Spleen (tissue), 7 donors: ENCODE measurements around the gene SACM1L.

Source experiments
- POLR2A ChIP-seq, 3 donors: fragments of 450-650 bp; IDR thresholded peaks; one replicate each; pipeline ENCODE4 v1.5.1; 2017; ENCODE audit warnings: antibody characterized with exemption in 3 of 3, mild to moderate bottlenecking in 1 of 3
- POLR2AphosphoS5 ChIP-seq, 3 donors: sonication (generic); formaldehyde crosslinking; IDR thresholded peaks; one replicate each; pipeline ENCODE4 v1.5.1; 2017; ENCODE audit warnings: antibody characterized with exemption in 3 of 3
- TF ChIP-seq, protein P1 (sequence below), 11 experiments: fragments of 200-600 bp in 7 of 11; fragments of 450-650 bp in 4 of 11; sonication (generic) in 4 of 11; IDR thresholded peaks in 8 of 11; conservative IDR thresholded peaks in 3 of 11; 1 replicate in 7 of 11; 2 replicates in 4 of 11; pipeline versions ENCODE4 v1.4.0 to v1.8.0; 2016 to 2021; ENCODE audit warnings: antibody characterized with exemption in 11 of 11, inconsistent platforms in 4 of 11, mild to moderate bottlenecking in 1 of 11
- donor health status: DM: no; HTN: no; CAD: no; lungs with moderate emphysema.
- donor health status: DM: no; HTN: no; CAD: no.
- donor health status: DM: no; HTN: no; CAD: no.

DNA sequence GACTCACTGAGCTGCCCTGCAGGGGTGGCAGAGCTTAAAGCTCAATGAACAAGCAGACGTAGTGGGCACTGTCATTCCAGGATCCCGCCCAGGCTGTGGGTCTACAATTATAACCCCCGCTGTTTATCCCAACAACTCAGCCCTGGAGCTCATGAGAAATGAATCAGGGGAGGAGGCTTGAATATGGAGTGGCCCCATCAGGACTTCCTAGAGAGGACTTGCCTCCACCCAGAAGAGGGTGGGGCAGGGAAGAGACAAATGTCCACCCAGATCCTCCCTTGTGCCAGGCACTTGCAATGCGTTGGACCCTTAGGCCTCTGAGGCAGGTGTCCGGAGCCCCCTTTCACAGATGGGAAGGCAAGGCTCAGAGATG is 74.1 kb downstream of the SACM1L start:
- TF ChIP-seq, protein P1, sequence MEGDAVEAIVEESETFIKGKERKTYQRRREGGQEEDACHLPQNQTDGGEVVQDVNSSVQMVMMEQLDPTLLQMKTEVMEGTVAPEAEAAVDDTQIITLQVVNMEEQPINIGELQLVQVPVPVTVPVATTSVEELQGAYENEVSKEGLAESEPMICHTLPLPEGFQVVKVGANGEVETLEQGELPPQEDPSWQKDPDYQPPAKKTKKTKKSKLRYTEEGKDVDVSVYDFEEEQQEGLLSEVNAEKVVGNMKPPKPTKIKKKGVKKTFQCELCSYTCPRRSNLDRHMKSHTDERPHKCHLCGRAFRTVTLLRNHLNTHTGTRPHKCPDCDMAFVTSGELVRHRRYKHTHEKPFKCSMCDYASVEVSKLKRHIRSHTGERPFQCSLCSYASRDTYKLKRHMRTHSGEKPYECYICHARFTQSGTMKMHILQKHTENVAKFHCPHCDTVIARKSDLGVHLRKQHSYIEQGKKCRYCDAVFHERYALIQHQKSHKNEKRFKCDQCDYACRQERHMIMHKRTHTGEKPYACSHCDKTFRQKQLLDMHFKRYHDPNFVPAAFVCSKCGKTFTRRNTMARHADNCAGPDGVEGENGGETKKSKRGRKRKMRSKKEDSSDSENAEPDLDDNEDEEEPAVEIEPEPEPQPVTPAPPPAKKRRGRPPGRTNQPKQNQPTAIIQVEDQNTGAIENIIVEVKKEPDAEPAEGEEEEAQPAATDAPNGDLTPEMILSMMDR (IDR thresholded peaks at IDR 0.05 in 8 of 11, conservative IDR thresholded peaks at IDR 0.05 in 3 of 11): no peak
- no peak for TF ChIP-seq POLR2A (IDR thresholded peaks at IDR 0.05)
- TF ChIP-seq POLR2AphosphoS5 (IDR thresholded peaks at IDR 0.05): no peak
